Measurements from ENCODE around the gene GPAM.
"Not testable (repeated sequence)": the region's sequence is repeated elsewhere in the genome, so short reads cannot be mapped to it uniquely, and the experiment has no call there.

The GPAM gene

DNA sequence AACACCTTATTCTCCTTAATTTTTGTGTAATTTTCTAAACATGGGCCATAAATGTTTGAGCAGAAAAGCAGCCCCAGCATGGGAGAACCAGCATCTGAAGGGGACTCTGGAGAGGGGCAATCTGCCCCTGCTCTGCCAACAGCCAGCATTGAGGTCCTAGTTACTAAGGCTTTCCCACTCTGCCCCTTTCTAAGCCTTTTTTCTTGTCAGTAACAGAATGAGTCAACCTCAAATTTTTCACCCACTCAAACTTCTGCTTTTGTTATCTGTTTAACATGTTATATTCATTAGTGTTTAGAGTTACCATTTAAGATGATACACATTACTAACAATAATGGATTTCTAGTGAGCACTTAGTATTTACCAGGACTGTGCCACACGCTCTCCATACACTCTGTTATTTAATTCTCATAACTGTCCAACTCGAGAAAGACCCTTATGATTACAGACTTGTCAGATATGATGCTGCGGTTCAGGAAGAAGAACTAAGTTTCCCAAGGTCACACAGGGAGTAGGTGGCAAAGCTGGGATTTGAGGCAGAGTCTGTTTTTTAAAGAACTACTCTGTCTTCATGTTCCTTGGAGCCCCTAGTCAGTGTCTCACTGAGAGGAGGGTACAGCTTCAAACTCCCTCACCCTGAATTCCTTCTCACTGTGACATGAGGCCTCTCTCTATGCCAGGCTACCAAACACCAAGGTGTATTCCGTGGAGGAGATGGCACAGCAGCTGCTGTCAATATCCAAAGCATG is 19.9 kb upstream of the GPAM start:
- TF ChIP-seq CTCF (conservative IDR thresholded peaks at IDR 0.05; ENCODE audit: low read length): no peak
- DNase-seq (ENCODE audit: low read depth): no peak

DNA sequence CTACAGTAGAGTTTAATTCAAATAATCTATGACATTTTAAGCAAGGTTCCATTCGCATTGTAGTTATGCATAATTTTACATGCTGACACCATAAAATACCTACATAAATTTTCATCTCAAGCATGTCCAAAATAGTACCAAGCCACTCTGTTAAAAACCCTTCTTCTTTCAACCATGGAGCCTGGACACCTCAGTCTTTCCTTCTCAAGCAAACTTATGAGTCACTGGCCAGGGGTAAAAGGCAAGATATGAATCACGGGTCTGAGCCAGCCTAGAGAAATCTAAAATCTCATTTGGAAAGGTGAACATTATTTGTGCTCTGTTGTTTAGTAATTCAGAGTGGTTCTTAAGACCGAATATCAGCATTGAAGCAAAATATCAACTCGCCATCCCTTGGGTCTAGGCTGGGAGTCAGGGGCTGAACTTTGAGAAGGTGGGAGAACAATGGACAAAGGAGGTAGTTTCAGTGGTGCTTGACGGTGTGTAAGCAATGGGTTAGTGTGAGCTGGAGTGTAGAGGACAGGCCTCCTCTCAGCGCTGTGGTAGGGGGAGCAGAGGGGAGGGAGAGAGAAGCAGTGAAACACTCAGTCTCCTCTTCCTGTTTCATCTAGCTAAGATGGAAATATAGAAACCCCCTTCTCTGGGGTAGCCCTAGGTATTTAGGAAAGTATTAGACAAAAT is 19.1 kb upstream of the GPAM start:
- no peak overlapping the region for H3K4me3 ChIP-seq (ENCODE audit: low read length)
- DNase-seq (ENCODE audit: low read depth): peak; percentile 47
- no peak for TF ChIP-seq CTCF (conservative IDR thresholded peaks at IDR 0.05; ENCODE audit: low read length)

More for the DNA sequence above, 19.9 kb upstream of the GPAM start:
- no peak overlapping the region for H3K4me3 ChIP-seq (ENCODE audit: low read length)

- H3K4me3 ChIP-seq (ENCODE audit: low read length): no peak overlapping the region
- DNase-seq (ENCODE audit: low read depth): no peak
- no peak for TF ChIP-seq CTCF (conservative IDR thresholded peaks at IDR 0.05; ENCODE audit: low read length)
Measured at GRCh38 chr10:112202076-112202475, 18.5 kb upstream of the GPAM start.

DNA sequence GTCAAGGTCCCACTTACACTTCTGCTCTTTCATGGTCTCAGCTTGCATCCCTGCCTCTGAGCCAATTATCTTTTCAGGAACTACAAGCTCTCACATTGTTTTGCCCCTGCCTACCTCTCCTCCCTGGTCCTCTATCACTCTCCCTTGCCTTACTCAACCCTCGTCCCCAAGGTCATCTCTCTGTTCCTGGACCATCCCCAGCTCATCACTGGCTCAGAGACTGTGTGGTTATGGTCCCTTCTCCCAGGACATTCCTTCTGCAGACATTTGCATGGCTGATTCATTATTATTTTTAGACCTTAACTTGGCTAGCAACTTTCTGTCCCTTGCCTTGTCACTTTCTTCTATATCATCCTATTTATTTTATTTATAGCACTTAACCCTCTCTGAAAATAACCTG is 17.8 kb upstream of the GPAM start:
- no peak for DNase-seq (ENCODE audit: low read depth)
- no peak overlapping the region for H3K4me3 ChIP-seq (ENCODE audit: low read length)
- no peak for TF ChIP-seq CTCF (conservative IDR thresholded peaks at IDR 0.05; ENCODE audit: low read length)

- DNase-seq (ENCODE audit: low read depth); H3K4me3 ChIP-seq (ENCODE audit: low read length): not testable (repeated sequence)
Measured at GRCh38 chr10:112200259-112200658, 16.7 kb upstream of the GPAM start.

GRCh38 chr10:112197662-112198061 is 14.1 kb upstream of the GPAM start:
- DNase-seq (ENCODE audit: low read depth); H3K4me3 ChIP-seq (ENCODE audit: low read length): not testable (repeated sequence)

- TF ChIP-seq CTCF (conservative IDR thresholded peaks at IDR 0.05; ENCODE audit: low read length): no peak
- DNase-seq (ENCODE audit: low read depth): no peak
Measured at GRCh38 chr10:112195224-112195623, 11.7 kb upstream of the GPAM start.

DNA sequence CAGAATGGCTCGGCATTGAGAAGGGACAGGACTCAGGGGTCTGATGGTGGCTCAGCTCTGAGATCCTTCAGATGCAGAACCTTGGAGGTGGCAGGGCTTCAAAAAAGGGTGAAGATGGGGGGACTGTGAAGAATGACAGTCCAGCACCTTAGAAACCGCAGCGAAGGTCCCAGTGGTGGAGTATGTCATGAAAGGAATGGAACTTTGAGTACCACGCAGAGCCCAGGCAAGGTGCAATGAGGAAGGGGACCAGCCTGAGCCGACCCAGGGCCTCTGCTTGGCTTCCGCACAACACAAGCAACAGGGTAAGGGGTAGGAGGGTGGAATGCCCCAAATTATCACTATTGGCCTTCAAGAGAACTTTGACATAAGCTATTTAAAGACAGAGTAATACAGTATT is 8.2 kb upstream of the GPAM start:
- no peak for DNase-seq (ENCODE audit: low read depth)
- no peak for TF ChIP-seq CTCF (conservative IDR thresholded peaks at IDR 0.05; ENCODE audit: low read length)
- no peak overlapping the region for H3K4me3 ChIP-seq (ENCODE audit: low read length)

More at GRCh38 chr10:112195224-112195623, 11.7 kb upstream of the GPAM start:
- no peak overlapping the region for H3K4me3 ChIP-seq (ENCODE audit: low read length)
